Body of pancreas (tissue), 4 donors: ENCODE results near the gene SLC29A2.

ENCODE experiments used
- POLR2A ChIP-seq, 3 donors: fragments of 450-650 bp; IDR thresholded peaks; one replicate each; pipeline ENCODE4 v1.6.1; 2016; ENCODE audit warnings: antibody characterized with exemption in 3 of 3, mild to moderate bottlenecking in 2 of 3
- TF ChIP-seq, protein P1 (sequence below), 7 experiments: fragments of 450-650 bp in 4 of 7; fragments of 200-600 bp in 3 of 7; sonication (generic) in 3 of 7; IDR thresholded peaks; one replicate each; pipeline ENCODE4 v1.5.1; 2016 to 2019; ENCODE audit warnings: antibody characterized with exemption in 7 of 7

DNA sequence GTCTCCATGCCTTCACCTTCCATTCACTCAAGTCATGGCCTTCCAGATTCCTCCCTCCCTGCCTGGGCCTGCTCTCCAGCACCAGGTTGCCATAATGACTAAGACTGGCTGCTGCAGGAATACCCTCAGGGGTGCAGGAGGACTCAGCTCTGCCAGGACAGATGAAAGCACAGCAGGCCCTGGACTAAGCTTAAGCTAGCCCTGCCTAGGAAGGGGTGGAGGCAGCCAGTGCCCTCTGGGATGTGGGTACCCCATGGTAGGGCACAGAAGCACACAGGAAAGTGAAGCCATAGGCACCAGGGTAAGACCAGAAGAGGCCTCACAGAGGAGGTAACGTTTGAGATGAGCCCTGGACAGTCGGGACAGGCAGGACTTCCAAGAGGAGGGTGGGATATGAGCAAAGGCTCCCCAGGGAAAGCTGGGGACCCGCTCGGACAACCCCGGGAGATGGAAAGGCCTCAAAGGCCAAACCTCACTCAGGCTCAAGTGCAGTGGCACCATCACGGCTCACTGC lies 32.3 kb downstream of the SLC29A2 start:
- TF ChIP-seq, protein P1, sequence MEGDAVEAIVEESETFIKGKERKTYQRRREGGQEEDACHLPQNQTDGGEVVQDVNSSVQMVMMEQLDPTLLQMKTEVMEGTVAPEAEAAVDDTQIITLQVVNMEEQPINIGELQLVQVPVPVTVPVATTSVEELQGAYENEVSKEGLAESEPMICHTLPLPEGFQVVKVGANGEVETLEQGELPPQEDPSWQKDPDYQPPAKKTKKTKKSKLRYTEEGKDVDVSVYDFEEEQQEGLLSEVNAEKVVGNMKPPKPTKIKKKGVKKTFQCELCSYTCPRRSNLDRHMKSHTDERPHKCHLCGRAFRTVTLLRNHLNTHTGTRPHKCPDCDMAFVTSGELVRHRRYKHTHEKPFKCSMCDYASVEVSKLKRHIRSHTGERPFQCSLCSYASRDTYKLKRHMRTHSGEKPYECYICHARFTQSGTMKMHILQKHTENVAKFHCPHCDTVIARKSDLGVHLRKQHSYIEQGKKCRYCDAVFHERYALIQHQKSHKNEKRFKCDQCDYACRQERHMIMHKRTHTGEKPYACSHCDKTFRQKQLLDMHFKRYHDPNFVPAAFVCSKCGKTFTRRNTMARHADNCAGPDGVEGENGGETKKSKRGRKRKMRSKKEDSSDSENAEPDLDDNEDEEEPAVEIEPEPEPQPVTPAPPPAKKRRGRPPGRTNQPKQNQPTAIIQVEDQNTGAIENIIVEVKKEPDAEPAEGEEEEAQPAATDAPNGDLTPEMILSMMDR (IDR thresholded peaks at IDR 0.05): no peak
- no peak for TF ChIP-seq POLR2A (IDR thresholded peaks at IDR 0.05)
